PC-3 (cell line): ENCODE measurements around the gene STN1.

Experiments used
- EZH2phosphoT487 ChIP-seq: fragments of 300-600 bp; sonication (generic); IDR thresholded peaks from 2 replicates; pipeline ENCODE4 v1.6.1; 2018; ENCODE audit warnings: mild to moderate bottlenecking, antibody characterized with exemption, low read length, borderline replicate concordance
- TF ChIP-seq, protein P1 (sequence below): fragments of 300-600 bp; sonication (generic); conservative IDR thresholded peaks from 2 replicates; pipeline ENCODE4 v1.5.1; 2017; ENCODE audit warnings: antibody characterized with exemption, low read depth, mild to moderate bottlenecking, low read length

DNA sequence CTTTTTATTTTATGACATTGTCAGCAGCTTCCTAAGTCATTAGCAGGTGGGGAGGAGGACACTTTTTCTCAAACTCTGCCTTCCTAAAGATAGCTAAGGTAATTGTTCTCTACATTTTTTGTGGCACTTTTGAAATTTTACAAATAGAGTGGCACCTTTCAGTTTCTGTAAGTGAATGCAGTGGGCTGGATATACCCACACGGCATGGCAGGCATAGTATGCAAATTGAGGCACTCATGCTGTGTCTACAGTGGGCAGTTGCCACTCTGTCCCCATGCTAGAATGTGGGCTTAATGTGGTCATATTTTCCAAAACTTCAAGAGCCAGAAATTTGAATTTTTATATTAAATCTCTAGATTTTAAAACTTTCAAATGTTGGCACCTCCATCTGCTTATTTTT lies 49.8 kb downstream of the STN1 start:
- TF ChIP-seq EZH2phosphoT487: no peak
- TF ChIP-seq, protein P1, sequence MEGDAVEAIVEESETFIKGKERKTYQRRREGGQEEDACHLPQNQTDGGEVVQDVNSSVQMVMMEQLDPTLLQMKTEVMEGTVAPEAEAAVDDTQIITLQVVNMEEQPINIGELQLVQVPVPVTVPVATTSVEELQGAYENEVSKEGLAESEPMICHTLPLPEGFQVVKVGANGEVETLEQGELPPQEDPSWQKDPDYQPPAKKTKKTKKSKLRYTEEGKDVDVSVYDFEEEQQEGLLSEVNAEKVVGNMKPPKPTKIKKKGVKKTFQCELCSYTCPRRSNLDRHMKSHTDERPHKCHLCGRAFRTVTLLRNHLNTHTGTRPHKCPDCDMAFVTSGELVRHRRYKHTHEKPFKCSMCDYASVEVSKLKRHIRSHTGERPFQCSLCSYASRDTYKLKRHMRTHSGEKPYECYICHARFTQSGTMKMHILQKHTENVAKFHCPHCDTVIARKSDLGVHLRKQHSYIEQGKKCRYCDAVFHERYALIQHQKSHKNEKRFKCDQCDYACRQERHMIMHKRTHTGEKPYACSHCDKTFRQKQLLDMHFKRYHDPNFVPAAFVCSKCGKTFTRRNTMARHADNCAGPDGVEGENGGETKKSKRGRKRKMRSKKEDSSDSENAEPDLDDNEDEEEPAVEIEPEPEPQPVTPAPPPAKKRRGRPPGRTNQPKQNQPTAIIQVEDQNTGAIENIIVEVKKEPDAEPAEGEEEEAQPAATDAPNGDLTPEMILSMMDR: no peak
